Measurements from ENCODE around the gene ABHD6. TPM values are rescaled to one million over a fixed set of nuclear protein-coding genes. Genes with fewer than 3 reads are reported as not detected.
"Not testable (repeated sequence)": the region's sequence is repeated elsewhere in the genome, so short reads cannot be mapped to it uniquely, and the experiment has no call there.

The ABHD6 gene
- total RNA-seq, 1 experiment from 2014 or later: 10.8 TPM

- DNase-seq (ENCODE audit: low spot score): no peak
These were observed 4.7 kb downstream of the ABHD6 start for GRCh38 chr3:58242340-58242739.

- DNase-seq (ENCODE audit: low spot score): not testable (repeated sequence)
These were observed 5.3 kb downstream of the ABHD6 start for GRCh38 chr3:58242860-58243259.

- no peak for DNase-seq (ENCODE audit: low spot score)
These were observed 6.5 kb downstream of the ABHD6 start for GRCh38 chr3:58243976-58244585.

GRCh38 chr3:58246148-58247047 is 8.8 kb downstream of the ABHD6 start:
- DNase-seq (ENCODE audit: low spot score): no peak

- DNase-seq (ENCODE audit: low spot score): no peak
These were observed 11.9 kb downstream of the ABHD6 start for GRCh38 chr3:58249358-58250092.

- DNase-seq (ENCODE audit: low spot score): no peak
These were observed 12.6 kb downstream of the ABHD6 start for GRCh38 chr3:58250093-58250707.

- DNase-seq (ENCODE audit: low spot score): no peak
These were observed 14.0 kb downstream of the ABHD6 start for GRCh38 chr3:58251631-58252035.

- DNase-seq (ENCODE audit: low spot score): no peak
These were observed 16.6 kb downstream of the ABHD6 start for GRCh38 chr3:58254144-58254543.

- DNase-seq (ENCODE audit: low spot score): no peak
These were observed 18.5 kb downstream of the ABHD6 start for GRCh38 chr3:58256061-58256460.

GRCh38 chr3:58256511-58256910 is 18.9 kb downstream of the ABHD6 start:
- no peak for DNase-seq (ENCODE audit: low spot score)

- no peak for DNase-seq (ENCODE audit: low spot score)
These were observed 20.9 kb downstream of the ABHD6 start for GRCh38 chr3:58258392-58259055.

- peak; percentile 77 for DNase-seq (ENCODE audit: low spot score)
These were observed 22.7 kb downstream of the ABHD6 start for GRCh38 chr3:58260261-58260731.

- peak; percentile 30 for DNase-seq (ENCODE audit: low spot score)
These were observed 23.1 kb downstream of the ABHD6 start for GRCh38 chr3:58260733-58261132.

GRCh38 chr3:58261954-58262666 is 24.5 kb downstream of the ABHD6 start:
- DNase-seq (ENCODE audit: low spot score): no peak

- DNase-seq (ENCODE audit: low spot score): no peak
These were observed 29.0 kb downstream of the ABHD6 start for GRCh38 chr3:58266577-58266976.

- not testable (repeated sequence) for DNase-seq (ENCODE audit: low spot score)
These were observed 30.0 kb downstream of the ABHD6 start for GRCh38 chr3:58267543-58267942.

GRCh38 chr3:58269356-58269755 is 31.8 kb downstream of the ABHD6 start:
- no peak for DNase-seq (ENCODE audit: low spot score)

GRCh38 chr3:58270485-58270884 is 32.9 kb downstream of the ABHD6 start:
- DNase-seq (ENCODE audit: low spot score): no peak

- peak; percentile 68 for DNase-seq (ENCODE audit: low spot score)
These were observed 34.4 kb downstream of the ABHD6 start for GRCh38 chr3:58271901-58272501.

GRCh38 chr3:58272891-58273290 is 35.3 kb downstream of the ABHD6 start:
- DNase-seq (ENCODE audit: low spot score): no peak
